Stimulated activated CD4-positive, alpha-beta T cell treated with anti-CD3 and anti-CD28 coated beads, Interleukin-4, amount 100 ng/mL, for 1 hour (primary cell): ENCODE data around the gene PAFAH1B1.

ENCODE experiments used
- DNase-seq: peaks from one replicate; pipeline ENCODE4 v3.0.0-alpha.2; 2020

PAFAH1B1 gene

GRCh38 chr17:2704031-2704889, 110.8 kb downstream of the PAFAH1B1 start:
- no peak for DNase-seq

- DNase-seq, result no peak
Measured at GRCh38 chr17:2704890-2705248, 111.4 kb downstream of the PAFAH1B1 start.

GRCh38 chr17:2705263-2705662, 111.8 kb downstream of the PAFAH1B1 start:
- no peak for DNase-seq

- no peak for DNase-seq
Measured at GRCh38 chr17:2705888-2706795, 112.7 kb downstream of the PAFAH1B1 start.

DNA sequence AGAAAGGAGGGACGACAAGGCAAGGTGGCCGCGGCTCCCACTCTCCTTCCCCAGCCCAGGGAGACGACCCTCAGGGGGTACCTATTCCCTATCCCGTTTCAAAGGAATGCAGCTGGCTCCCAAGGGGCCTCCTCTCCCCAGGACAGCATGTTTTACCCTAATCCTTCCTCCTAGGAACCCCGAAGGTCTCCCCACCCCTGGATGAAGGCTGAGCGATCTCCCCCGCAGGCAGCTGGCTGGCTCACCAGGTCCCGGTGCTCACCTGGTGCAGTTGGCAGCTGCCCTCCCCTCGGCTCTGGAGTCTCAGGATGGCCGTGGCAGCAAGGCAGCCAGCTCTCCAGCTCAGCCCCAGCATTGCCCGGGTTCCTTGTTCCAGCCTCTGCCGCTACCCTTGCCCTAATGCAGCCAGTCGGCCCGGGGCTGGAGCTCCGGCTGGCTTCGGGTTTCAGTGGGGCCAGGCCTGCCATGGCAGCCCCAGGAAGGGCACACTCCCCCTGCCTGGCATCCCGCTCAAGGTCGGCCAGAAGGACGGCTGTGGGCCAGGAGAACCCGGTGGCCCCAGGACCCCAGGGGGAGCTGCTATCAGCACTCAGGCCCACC, 113.6 kb downstream of the PAFAH1B1 start:
- no peak for DNase-seq

GRCh38 chr17:2707721-2708584, 114.5 kb downstream of the PAFAH1B1 start:
- no peak for DNase-seq

DNA sequence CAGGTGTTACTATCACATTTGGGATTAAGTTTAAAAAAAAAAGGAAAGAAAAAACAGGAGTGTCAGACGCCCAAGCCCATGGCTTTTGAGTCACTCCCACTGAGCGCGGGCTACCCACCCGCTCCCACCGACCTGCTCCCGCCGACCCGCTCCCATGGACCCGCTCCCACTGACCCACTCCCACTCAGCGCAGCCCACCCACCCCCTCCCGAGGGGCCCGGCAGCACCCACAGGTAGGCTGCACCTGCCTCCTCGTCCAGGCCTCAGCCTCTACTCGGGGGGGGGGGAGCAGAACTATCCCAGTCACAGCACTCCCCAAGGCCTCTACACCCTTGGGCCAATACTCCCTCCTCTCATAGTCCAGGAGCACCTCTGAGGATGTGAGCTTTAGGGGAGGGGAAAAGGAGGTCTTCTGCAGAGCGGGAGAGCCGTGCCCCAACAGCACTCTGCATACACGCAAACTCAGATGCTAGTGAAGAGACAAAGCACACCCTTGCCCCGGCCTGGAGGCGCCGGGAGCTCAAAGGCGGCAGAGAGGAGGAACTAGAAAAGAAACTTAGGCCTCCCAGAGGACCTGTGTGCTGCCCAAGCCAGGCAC, 115.2 kb downstream of the PAFAH1B1 start:
- no peak for DNase-seq

DNA sequence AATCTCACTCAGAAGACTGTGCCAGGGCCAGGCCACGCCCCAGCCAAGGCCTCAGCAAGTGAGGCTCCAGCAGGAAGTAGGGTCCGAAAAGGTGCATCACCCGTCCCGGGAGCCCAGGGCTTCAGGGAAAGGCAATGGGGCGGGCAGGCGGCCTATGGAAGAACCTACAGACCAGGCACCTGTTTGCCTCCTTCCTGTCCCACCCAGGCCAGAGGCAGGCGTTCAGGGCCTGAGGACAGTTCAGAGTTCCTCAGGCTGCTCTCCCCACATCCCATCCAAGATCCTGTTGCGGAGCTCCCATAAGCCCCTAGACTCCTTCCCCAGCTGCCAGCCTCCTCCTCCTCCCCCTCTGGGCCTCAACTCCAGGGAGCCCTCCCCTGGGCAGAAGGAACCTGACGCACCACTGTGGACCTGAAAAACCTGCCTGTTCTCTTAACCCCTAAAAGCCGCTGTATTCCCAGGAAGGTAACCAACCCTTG, 115.8 kb downstream of the PAFAH1B1 start:
- no peak for DNase-seq

DNA sequence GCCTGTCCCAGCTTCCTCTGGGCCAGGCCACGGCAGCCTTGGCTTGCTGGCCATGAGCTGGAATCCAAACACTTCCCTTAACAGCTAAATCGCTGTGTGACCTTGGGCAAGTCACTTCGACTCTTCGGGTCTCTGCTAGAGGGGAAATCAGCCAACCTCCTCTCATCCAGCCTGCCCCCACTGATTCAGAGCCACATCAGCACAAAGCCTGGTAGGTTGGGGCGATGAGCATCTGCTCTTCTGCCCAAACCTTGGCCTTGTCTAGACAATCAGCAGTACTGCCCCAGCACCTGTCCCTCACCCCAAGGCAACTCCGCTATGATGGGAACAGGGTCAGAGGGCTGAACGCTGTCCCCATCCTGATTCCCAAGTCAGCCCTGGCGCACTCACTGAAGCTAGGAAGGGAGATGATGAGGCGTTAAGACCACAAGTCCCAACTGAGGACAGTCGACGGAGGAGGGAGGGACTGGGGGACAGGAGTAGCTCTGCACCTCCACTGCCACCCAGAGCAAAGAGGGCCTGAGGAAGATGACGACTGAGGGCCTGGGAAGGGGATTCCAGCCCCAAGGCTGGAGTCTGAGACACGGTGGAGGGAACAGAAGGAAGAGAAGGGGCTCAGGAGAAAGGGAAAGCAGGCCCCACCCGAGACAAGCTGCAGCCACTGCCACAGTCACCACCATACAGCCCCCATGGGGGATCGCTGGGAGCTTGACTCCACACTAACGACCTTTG, 116.8 kb downstream of the PAFAH1B1 start:
- no peak for DNase-seq

DNA sequence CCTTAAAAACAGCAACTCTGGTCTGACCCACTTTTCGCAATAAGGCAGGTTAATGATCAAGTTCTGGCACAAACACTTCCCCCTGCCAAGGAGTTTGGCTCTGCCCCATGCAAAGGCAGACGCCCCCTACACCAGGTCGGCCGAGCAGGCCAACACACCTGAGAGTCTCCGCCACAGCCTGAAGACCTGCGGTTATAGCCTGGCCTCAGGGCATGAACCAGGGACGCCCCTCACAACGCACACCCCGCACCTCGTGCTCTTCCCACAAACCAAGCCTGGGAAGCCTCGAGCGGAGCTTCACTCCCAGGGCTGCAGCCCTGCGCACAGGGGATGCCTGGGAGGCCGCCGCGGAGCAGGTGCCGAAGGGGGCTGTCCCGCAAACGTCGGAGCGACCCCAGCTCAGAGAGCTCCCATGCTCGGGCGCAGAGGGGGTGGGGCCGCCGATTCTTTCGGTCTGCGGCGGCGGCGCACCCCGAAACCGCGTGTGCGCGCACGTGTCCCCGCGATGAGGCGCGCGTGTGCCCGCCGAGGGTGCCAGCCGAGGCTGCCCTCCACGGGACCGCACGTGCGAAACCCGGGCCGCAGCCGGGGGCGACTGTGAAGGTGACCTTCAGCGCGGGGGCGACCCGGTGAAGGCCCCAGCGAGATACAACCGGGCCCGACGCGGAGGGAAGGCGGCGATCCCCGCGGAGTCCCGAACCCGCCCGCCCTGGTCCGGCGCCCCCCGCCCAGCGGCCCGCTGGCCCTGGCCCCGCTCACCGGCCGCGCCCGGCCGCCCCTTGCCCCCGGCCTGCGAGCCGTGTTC, 117.6 kb downstream of the PAFAH1B1 start:
- DNase-seq, result peak; percentile 55

DNA sequence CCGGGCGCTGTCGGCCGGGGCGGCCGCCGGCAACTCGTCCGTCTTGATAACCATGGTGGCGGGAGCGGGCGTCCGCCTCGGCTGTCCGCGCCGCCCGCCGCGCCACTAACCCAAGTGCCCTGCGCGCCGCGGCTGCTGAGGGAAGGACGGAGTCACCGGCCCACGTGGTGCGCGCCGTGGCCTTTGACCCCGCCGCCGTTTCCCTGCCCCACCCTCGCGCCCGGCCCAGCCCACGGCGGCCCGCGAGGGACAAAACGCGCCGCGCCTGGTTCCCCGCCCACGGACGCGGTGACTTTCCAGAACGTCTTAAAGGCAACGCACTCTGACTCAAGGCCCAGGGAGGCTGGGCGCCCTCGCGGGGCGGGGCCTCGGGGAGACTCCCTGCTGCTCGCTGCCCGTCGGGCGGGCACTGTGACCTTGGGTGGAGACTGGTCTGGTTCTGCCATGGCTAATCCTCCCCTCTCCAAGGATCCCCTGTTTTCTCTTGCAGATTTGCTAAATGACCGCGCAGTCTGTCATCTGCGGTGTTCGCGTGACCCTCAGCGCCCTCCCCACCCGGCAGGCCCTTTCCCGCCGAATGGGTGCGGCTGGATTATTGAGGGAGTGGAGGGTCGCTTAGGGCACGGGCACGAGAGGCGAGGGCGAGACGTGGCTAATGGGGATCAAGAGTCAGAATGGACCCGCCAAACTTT, 118.3 kb downstream of the PAFAH1B1 start, which contains the start of gene CLUH:
CLUH (minus strand) TSS at position 157 of the 692 bp plus-strand sequence; CDS start at position 54, 103 bp downstream.
- DNase-seq, result peak; percentile 99

DNA sequence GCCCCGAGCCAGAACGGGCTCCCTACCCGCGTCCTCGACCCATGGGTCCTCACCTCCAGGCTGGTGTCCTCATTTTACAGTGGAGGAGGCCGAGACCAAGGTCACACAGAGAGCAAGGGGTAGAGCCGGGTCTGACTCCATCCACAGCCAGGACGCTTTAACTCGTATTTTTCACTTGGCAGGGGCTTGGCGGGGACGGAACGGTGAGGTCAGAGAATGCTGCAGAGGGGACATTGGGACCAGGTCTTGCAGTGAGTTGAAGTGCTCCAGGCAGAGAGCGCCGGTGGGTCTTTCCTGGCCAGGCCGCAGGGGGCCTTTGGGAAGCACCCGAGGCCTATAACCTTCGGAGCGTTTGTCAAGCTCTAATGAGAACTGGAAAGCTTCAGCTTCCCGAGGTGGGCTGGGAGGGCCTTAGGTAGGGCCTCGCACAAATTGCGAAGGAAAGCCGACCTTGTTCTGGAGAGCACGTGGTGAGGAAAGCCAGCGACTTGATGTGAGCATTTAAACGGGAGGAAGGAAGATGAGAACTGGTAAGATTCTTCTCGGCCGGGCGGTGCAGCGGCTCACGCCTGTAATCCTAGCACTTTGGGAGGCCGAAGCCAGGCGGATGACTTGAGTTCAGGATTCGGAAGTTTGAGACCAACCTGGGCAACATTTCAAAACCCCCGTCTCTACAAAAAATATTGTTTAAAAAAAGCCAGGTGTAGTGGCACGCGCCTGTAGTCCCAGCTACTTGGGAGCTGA, 119.0 kb downstream of the PAFAH1B1 start:
- DNase-seq, result no peak

DNA sequence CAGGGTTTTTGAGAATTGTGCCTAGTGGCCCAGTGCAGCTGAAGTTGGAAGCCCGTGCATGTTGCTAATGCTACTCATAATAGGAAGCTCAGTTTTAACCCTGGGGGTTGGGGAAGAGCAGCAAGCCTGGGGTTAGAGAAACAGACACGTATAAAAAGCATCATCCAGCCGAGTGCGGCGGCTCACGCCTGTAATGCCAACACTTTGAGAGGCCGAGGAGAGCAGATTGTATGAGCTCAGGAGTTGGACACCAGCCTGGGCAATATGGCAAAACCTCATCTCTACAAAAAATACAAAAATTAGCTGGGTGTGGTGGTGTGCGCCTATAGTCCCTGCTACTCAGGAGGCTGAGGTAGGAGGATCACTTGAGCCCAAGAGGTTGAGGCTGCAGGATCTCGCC, 120.4 kb downstream of the PAFAH1B1 start:
- no peak for DNase-seq

DNA sequence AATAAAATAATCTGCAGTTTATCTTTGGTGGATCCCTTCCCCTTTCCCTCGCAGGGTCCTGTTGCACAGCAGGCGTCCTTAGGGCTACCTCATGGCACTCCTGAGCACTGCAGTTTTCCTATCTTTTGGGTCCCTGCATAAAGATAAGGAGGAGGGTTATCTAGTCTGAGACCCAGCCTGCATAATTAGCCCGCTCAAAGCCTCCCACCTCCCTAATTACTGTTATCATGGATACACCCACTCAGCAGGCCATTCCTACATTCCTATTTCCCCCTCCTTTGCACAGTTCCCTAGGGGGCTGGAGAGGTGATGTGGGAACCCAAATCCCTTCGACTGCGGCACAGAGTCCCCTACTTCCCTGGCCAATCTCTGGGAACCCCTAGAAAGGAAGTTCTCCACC, 123.2 kb downstream of the PAFAH1B1 start:
- no peak for DNase-seq

GRCh38 chr17:2718150-2718938, 124.9 kb downstream of the PAFAH1B1 start:
- no peak for DNase-seq

- no peak for DNase-seq
Measured at GRCh38 chr17:2719861-2720260, 126.4 kb downstream of the PAFAH1B1 start.

DNA sequence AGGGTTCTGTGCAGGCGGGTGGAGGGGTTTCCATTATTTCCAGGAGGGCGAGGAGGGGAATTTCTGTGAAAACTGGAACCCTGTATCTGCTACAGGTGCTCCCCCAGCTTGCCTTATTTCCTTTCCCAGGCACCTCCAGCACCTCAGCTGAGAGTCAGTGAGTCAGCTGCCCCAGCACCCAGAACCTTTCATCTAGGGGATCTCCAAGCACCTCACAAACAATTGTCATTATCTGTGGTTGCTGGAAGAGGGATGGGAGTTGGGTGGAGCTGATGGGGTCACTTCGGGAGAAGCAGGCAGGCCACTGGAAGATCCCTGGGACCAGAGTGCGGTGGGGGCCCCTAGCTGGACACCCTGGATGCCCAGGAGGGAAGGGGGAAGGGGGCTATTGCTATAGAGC, 128.1 kb downstream of the PAFAH1B1 start:
- no peak for DNase-seq

DNA sequence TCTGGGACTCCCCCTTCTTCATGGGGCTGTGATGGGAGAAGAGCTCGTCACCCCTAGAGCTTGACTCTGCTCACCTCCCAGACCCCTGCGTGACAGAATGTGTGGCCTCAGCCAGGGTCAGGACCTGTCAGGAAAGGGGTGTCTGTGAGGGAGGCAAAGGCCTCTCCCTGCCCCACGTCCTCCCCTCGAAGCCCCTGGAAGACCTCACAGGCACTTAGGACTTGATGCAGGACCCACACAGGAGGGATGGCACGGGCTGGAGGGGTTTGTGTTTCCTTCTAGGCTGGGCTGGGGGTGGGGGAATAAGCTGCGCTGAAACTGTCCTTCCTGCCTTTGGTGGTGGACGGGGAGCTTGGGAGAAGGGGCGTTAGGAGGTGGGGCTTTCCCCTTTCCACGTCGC, 129.2 kb downstream of the PAFAH1B1 start:
- DNase-seq, result no peak
